HG03135 (cell line): ENCODE data around the gene PDGFD.

Experiments
- ATAC-seq: cut with Tn5 transposase; IDR thresholded peaks from one replicate; pipeline ENCODE4 v1.9.1; 2021; ENCODE audit warnings: mild to moderate bottlenecking, moderate library complexity; ENCODE audit not compliant: unreplicated experiment

PDGFD gene

GRCh38 chr11:104095791-104096190 lies 68.2 kb downstream of the PDGFD start:
- no peak for ATAC-seq

GRCh38 chr11:104094576-104094975 lies 69.4 kb downstream of the PDGFD start:
- ATAC-seq: no peak

- ATAC-seq: no peak
These were observed 70.3 kb downstream of the PDGFD start for GRCh38 chr11:104093426-104094280.

- ATAC-seq: no peak
These were observed 71.2 kb downstream of the PDGFD start for GRCh38 chr11:104092744-104093143.

GRCh38 chr11:104091281-104092096 lies 72.5 kb downstream of the PDGFD start:
- no peak for ATAC-seq

GRCh38 chr11:104090767-104091166 lies 73.2 kb downstream of the PDGFD start:
- ATAC-seq: no peak

- ATAC-seq: no peak
These were observed 74.5 kb downstream of the PDGFD start for GRCh38 chr11:104089481-104089880.

- no peak for ATAC-seq
These were observed 77.3 kb downstream of the PDGFD start for GRCh38 chr11:104086621-104087020.

GRCh38 chr11:104078995-104079394 lies 85.0 kb downstream of the PDGFD start:
- ATAC-seq: no peak

GRCh38 chr11:104078245-104078644 lies 85.7 kb downstream of the PDGFD start:
- ATAC-seq: no peak

GRCh38 chr11:104076455-104076854 lies 87.5 kb downstream of the PDGFD start:
- ATAC-seq: no peak

GRCh38 chr11:104075706-104076105 lies 88.2 kb downstream of the PDGFD start:
- ATAC-seq: no peak

- ATAC-seq: no peak
These were observed 88.9 kb downstream of the PDGFD start for GRCh38 chr11:104075091-104075490.

GRCh38 chr11:104073950-104074705 lies 89.8 kb downstream of the PDGFD start:
- no peak for ATAC-seq

GRCh38 chr11:104067534-104067933 lies 96.4 kb downstream of the PDGFD start:
- no peak for ATAC-seq

GRCh38 chr11:104064034-104064630 lies 99.8 kb downstream of the PDGFD start:
- ATAC-seq: no peak

GRCh38 chr11:104061853-104062521 lies 102.0 kb downstream of the PDGFD start:
- no peak for ATAC-seq

GRCh38 chr11:104060820-104061219 lies 103.1 kb downstream of the PDGFD start:
- no peak for ATAC-seq

- no peak for ATAC-seq
These were observed 103.7 kb downstream of the PDGFD start for GRCh38 chr11:104060004-104060794.
